ENCODE data around the gene NDFIP2.

DNA sequence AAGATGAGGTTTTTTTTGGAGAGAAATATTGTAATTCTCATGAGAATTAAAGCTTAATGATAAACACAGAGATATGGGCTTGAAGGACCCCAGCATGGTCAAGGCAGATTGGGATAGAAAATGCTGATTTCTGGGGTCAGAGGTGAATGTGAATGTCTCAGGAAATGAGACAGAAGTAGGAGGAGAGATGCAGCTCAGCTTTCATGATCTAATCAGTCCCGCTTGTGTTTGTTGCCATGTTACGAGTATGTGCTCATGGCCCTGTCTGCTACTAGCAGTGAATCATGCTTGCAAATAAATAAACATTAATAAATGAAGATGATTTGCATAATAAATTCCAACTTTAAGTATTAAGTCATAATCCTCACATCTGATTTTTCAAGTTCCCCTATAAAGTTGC, 23.0 kb upstream of the NDFIP2 start:
- TF ChIP-seq ESRRA (CRISPR knock-in tag; IDR thresholded peaks at IDR 0.05; ENCODE audit: borderline replicate concordance): no peak
- TF ChIP-seq, protein P1, sequence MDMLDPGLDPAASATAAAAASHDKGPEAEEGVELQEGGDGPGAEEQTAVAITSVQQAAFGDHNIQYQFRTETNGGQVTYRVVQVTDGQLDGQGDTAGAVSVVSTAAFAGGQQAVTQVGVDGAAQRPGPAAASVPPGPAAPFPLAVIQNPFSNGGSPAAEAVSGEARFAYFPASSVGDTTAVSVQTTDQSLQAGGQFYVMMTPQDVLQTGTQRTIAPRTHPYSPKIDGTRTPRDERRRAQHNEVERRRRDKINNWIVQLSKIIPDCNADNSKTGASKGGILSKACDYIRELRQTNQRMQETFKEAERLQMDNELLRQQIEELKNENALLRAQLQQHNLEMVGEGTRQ (CRISPR knock-in tag; IDR thresholded peaks at IDR 0.05): no peak

All from WTC11 (cell line).